NK-92 (cell line): Measurements from ENCODE around the gene CATSPER1.

Experiments used
- DNase-seq: peaks from one replicate; lab custom pipeline; 2025; ENCODE audit not compliant: unreplicated experiment; lab: John Stamatoyannopoulos, UW

Gene CATSPER1

GRCh38 chr11:66026017-66026529 lies at the start of gene CATSPER1:
CATSPER1 (minus strand) TSS chr11:66026479; CDS start chr11:66026379, 100 bp downstream.
- DNase-seq, result no peak

DNA sequence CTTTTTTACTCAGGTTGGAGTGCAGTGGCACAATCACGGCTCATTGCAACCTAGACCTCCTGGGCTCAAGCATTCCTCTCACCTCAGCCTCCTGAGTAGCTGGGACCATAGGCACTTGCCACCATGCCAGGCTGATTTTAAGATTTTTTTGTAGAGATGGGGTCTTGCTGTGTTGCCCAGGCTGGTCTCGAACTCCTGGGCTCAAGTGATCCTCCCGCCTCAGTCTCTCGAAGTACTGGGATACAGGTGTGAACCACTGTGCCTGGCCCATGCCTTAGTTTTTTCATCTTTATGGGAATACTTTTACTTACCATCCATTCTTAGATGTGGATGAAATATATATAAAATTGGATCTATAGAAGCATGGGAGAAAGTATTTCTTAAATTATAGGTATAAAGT lies 49.0 kb upstream of the CATSPER1 start:
- DNase-seq, result no peak

DNA sequence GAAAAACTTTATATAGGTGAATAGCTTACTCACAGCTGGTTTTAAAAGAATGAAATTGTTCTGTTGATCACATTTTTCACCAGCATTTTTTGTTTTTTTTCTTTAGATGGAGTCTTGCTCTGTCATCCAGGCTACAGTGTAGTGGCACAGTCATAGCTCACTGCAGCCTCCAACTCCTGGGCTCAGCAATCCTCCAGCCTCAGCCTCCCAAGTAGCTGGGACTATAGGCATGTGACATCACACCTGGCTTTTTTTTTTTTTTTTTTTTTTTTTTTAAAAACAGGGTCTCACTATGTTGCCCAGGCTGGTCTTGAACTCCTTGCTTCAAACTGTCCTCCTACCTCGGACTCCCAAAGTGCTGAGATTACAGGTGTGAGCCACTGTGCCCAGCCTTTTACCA lies 47.4 kb upstream of the CATSPER1 start:
- DNase-seq, result no peak

- no peak for DNase-seq
These were observed 46.2 kb upstream of the CATSPER1 start for GRCh38 chr11:66072518-66072917.

- no peak for DNase-seq
These were observed 45.8 kb upstream of the CATSPER1 start for GRCh38 chr11:66072081-66072480.

DNA sequence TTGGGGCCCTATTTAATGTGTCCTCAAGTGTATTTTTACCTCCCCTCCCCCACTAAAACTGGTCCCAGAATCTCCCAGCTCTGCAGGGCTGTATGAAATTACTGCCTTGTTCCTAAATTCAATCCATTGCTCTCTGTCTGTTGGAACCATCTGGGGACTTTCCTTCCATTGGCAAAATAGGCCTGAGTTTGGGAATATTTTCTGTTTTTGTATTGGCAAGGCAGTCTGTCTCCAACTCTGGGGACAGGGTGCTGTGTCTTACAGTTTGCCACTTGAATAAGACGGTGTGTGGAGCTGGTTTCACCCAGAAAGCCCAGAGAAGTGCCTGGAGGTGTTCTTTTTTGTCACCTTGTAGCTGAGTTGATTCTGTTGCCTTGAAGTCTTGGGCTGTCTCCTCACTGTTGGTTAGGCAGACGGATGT lies 45.1 kb upstream of the CATSPER1 start:
- DNase-seq, result no peak

- no peak for DNase-seq
These were observed 44.5 kb upstream of the CATSPER1 start for GRCh38 chr11:66070604-66071380.

GRCh38 chr11:66069715-66070603 lies 43.7 kb upstream of the CATSPER1 start, which contains the start of gene PACS1:
PACS1 (plus strand) TSS chr11:66070272; CDS start chr11:66070487, 215 bp downstream.
- DNase-seq, result no peak

DNA sequence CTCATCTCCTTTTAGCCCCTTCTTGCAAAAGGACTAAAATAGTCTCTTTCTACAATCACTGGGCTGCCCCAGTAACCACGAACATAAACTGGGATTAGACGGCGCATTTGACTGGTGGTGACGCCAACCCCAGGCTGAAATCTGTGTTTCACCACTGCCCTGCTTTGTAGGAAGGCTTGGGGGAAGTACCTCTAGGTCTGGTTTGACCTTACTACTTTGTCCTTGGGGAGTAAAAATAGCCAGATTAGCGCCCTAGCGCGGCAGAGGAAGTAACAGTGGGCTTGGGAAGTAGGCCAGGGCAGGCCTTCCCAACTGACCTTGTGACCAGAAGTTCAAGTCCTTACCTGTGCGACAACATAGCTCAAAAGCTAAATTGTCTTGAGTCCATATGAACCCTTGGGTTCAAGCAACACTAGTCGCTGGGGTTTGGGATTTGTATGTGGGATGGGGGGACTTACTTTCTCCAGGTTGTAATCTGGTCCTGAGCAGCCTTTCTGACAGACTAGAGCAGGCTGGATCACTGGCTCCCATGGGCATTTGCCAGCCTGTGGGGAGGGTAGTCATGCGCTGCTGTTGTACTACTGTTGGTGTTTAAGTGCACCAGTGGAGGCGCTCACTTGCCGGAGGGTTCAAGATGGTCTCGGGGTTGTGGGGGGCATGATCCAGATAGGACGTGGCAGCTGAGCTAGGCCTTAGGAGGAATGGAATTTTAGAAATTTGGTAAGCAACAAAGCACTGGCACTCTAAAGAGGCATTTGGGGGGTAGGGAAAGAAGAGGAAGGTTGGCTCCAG lies 42.8 kb upstream of the CATSPER1 start:
- DNase-seq, result no peak

DNA sequence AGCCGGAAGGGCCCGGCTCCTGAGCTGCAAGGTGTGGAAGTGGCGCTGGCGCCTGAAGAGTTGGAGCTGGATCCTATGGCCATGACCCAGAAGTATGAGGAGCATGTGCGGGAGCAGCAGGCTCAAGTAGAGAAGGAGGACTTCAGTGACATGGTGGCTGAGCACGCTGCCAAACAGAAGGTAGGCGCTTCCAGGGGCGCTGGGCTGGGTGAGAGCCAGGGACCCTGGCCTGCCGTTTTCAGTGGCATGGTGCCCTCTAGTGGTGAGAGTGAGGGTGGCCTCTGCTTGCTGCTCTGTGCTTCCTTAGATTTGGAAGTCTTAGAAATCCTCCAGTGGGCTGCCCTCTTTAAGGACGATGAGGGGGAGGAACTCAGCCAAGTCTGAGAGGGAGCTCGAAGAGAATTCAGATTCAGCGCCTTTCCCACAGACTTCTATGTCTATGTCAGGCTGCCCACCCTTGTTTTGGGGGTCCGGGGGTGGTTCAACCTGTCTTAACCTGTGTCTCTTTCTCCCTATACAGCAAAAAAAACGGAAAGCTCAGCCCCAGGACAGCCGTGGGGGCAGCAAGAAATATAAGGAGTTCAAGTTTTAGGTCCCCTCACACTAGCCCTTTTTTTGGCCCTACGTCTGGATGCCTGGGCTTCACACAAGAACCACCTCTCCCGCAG lies 42.0 kb upstream of the CATSPER1 start:
- DNase-seq, result no peak

GRCh38 chr11:66067640-66068039 lies 41.4 kb upstream of the CATSPER1 start:
- DNase-seq, result no peak

GRCh38 chr11:66066751-66067150 lies 40.5 kb upstream of the CATSPER1 start:
- no peak for DNase-seq

GRCh38 chr11:66064571-66064970 lies 38.3 kb upstream of the CATSPER1 start:
- DNase-seq, result no peak

DNA sequence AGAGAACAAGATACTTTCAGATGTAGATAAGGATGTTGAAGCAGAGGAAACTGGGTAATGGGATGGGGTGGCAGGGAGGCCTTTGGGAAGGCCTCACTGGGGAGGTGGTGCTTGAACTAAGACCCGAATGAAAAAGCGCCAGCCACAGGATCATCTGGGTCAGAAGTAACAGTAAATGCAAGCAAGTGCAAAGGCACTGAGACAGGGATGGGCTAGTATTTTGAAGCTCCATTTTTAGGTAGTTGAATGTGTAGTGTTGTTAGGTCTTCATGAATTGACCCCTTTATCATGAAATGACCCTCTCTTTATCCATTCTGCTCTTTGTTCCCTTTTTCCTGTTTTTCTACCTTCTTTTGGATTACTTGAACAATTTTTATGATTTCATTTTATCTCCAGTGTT lies 37.6 kb upstream of the CATSPER1 start:
- DNase-seq, result no peak

- DNase-seq, result no peak
These were observed 36.1 kb upstream of the CATSPER1 start for GRCh38 chr11:66062408-66062807.

DNA sequence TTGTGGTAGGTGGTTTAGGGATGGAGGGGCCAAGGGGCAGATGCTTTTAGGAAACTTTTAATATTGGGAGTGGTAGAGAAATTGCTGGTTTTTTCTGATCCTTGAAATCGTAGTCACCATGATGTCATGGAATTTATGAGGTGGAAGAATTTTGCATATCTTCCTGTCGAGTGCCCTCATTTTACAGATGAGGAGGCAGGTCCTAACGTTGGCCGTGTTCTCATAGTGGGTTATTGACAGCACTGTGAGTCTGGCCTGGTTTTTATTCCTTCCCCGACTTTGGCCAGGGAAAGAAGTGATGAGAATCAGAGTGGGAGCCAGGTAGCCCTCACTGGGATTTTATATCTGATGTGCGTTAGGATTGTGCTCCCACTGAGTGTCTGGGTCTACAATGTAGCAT lies 35.0 kb upstream of the CATSPER1 start:
- no peak for DNase-seq

DNA sequence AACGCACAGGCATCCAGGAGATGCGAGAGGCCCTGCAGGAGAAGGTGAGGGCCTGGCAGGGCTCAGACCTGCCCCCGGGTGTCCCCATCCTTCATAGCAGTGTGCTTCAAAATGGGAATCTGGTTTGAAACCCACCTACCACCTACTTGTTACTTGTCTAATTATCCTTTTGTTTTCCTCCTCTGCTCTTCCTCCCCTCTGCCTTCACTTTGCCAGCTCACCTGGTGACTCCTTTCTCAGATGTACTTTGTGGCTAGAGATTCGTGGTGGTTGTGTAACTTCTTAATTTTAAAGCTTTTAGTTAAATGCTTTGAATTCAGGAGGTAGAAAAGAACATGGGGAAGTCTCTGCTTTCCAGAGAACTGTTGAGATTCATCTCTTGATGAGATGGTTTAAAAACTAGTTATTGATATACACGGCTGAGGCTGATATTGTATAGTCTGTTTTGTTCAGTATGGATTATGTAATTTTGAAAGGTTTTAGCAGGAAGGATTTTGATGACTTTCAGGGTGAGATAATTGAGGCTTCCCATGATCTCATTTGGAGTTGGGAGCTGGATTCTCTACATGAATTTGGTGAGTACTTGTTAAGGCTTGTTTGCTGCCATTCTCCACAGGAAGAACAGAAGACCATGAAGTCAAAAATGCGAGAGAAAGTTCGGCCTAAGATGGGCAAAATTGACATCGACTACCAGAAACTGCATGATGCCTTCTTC lies 33.8 kb upstream of the CATSPER1 start:
- DNase-seq, result no peak

DNA sequence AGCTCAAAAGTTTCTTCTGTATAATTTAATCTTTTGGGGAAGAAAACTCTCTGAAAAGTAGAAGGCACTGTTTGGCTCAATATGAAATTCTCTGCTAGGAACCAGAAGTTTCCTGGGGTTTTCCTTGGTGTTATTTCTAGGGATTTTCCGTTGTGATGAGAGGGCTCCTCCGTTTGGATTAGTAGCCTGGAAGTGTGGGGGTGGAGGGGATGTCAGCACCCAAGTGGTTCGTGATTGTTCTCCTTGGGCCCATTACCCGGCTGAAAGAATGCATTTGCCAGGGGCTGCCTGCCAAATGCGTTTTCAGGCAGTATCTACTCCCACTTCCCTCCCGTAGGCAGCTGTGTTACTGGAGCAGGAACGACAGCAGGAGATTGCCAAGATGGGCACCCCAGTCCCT lies 30.2 kb upstream of the CATSPER1 start:
- no peak for DNase-seq

GRCh38 chr11:66055021-66055420 lies 28.7 kb upstream of the CATSPER1 start:
- no peak for DNase-seq

- no peak for DNase-seq
These were observed 26.3 kb upstream of the CATSPER1 start for GRCh38 chr11:66052664-66052982.
